Right lobe of liver (tissue), 6 donors: ENCODE results near the gene SLC6A3. TPM values are rescaled to one million over a fixed set of nuclear protein-coding genes. Genes with fewer than 3 reads are reported as not detected.
A peak's percentile ranks its signal among the peaks of the same experiment; 100 is the strongest.

Experiments
- ATAC-seq, 4 donors: fragments of 200-7000 bp; cut with Tn5 transposase; one replicate each; pipeline ENCODE4 v1.9.1; 2020; ENCODE audit warnings: mild to moderate bottlenecking in 4 of 4, moderate library complexity in 4 of 4
- DNase-seq, 3 donors: peaks; one replicate each; pipeline ENCODE4 v3.0.0-alpha.2; 2020
- H3K27ac ChIP-seq, 3 donors: fragments of 200-600 bp; one replicate each; pipeline ENCODE4 v1.8.0; 2022
- H3K27me3 ChIP-seq, 2 donors: fragments of 200-600 bp; one replicate each; pipeline ENCODE4 v1.8.0; 2022
- H3K36me3 ChIP-seq, 4 donors: fragments of 200-600 bp; sonication (generic) in 1 of 4; one replicate each; pipeline versions ENCODE4 v1.5.1 to v1.8.0; 2017 to 2022; ENCODE audit warnings: control low read depth in 1 of 4
- H3K4me1 ChIP-seq, 4 donors: fragments of 200-600 bp; sonication (generic) in 1 of 4; one replicate each; pipeline versions ENCODE4 v1.5.1 to v1.8.0; 2017 to 2022; ENCODE audit warnings: control low read depth in 1 of 4
- H3K4me3 ChIP-seq, 3 donors: fragments of 200-600 bp; one replicate each; pipeline ENCODE4 v1.8.0; 2022
- H3K9me3 ChIP-seq, 4 donors: fragments of 200-600 bp; sonication (generic) in 1 of 4; one replicate each; pipeline versions ENCODE4 v1.5.1 to v1.8.0; 2017 to 2022; ENCODE audit warnings: control low read depth in 1 of 4
- CTCF ChIP-seq, 4 donors: fragments of 200-600 bp in 3 of 4; fragments of 450-650 bp in 1 of 4; IDR thresholded peaks; one replicate each; pipeline versions ENCODE4 v1.5.1 to v1.8.0; 2016 to 2022; ENCODE audit warnings: antibody characterized with exemption in 4 of 4, mild to moderate bottlenecking in 2 of 4
- POLR2A ChIP-seq: fragments of 450-650 bp; IDR thresholded peaks from one replicate; pipeline ENCODE4 v1.6.1; 2017; ENCODE audit warnings: antibody characterized with exemption, mild to moderate bottlenecking
- WGBS: methylation state at CpG from one replicate; pipeline ENCODE4 v1.1.6; 2018; ENCODE audit warnings: low coverage, low lambda C conversion rate; ENCODE audit not compliant: insufficient coverage; ENCODE audit errors: missing lambda C conversion rate; 5-methylcytosine and 5-hydroxymethylcytosine counted together
- intact Hi-C, 2 donors: fragments of 100-400 bp; cut with DNase I; formaldehyde crosslinking; loops; one replicate each; pipeline versions ENCODE4 v1.11.2 to v1.14.1; 2022
- total RNA-seq, 6 experiments: library from RNA; depleted of rRNA in 2 of 6; stranded (reverse); fragments of >200 nt in 2 of 6; fragmentation: NEBNext Ultra II Directional in 3 of 6; extraction: Animal tissue kit (Norgen Biotek cat#: 25700) in 3 of 6; gene quantifications; one replicate each; pipeline versions ENCODE4 v1.1.0 to v1.2.4, GENCODE V29; 2016 to 2023
- donor health status: DM: no; HTN: yes; CAD: no.
- donor health status: DM: no; HTN: no; CAD: no.
- donor health status: DM: no; HTN: no; CAD: no.
- donor health status: DM: no; HTN: yes; CAD: no.
- donor health status: DM: no; HTN: yes; CAD: no.

The SLC6A3 gene
- total RNA-seq, 6 experiments from 2014 or later: not detected

- H3K4me3 ChIP-seq: no peak overlapping the region
- ATAC-seq (no peak), DNase-seq (no peak)
- no peaks in the 10 kb centered on the region for H3K9me3 ChIP-seq
- 37% methylated on average over 6 of the region's 12 CpGs for WGBS
- peaks cover 0 to 7% (median 0%) of the 10 kb centered on the region in 4 donors for H3K4me1 ChIP-seq
- H3K27ac ChIP-seq: no peak overlapping the region
- no peaks in the 10 kb centered on the region for H3K27me3 ChIP-seq
- TF ChIP-seq POLR2A (no peak), CTCF (IDR thresholded peaks at IDR 0.05) (peak in 1 of 4 donors; percentile 21)
- intact Hi-C loops: no loop called here
- H3K36me3 ChIP-seq: no peaks in the 10 kb centered on the region
Measured at GRCh38 chr5:1349246-1349645, 96.0 kb downstream of the SLC6A3 start.

GRCh38 chr5:1348986-1349245 lies 96.3 kb downstream of the SLC6A3 start:
- no peak overlapping the region for H3K27ac ChIP-seq
- intact Hi-C loops: no loop called here
- DNase-seq (no peak), ATAC-seq (no peak)
- no peak for TF ChIP-seq POLR2A
- no peak for TF ChIP-seq CTCF (IDR thresholded peaks at IDR 0.05)
- H3K4me1 ChIP-seq: peaks cover 0 to 10% (median 0%) of the 10 kb centered on the region in 4 donors
- 50% methylated on average over 1 of the region's 1 CpG for WGBS
- H3K9me3 ChIP-seq: no peaks in the 10 kb centered on the region
- no peak overlapping the region for H3K4me3 ChIP-seq
- no peaks in the 10 kb centered on the region for H3K27me3 ChIP-seq
- no peaks in the 10 kb centered on the region for H3K36me3 ChIP-seq

- intact Hi-C loops: no loop called here
- TF ChIP-seq POLR2A (no peak), CTCF (IDR thresholded peaks at IDR 0.05) (no peak)
- Histone ChIP-seq H3K4me1 (peaks cover 0 to 19% (median 2%) of the 10 kb centered on the region in 4 donors), H3K9me3 (no peaks in the 10 kb centered on the region), H3K27ac (no peak overlapping the region), H3K4me3 (no peak overlapping the region), H3K36me3 (peaks cover 0 to 5% (median 2%) of the 10 kb centered on the region in 4 donors), H3K27me3 (no peaks in the 10 kb centered on the region)
- DNase-seq (no peak), ATAC-seq (no peak)
- 50% methylated on average over 6 of the region's 10 CpGs for WGBS
Measured at GRCh38 chr5:1347571-1347970, 97.7 kb downstream of the SLC6A3 start.

GRCh38 chr5:1346627-1347440 lies 98.4 kb downstream of the SLC6A3 start:
- H3K9me3 ChIP-seq: no peaks in the 10 kb centered on the region
- no peak overlapping the region for H3K4me3 ChIP-seq
- 87% methylated on average over 9 of the region's 21 CpGs for WGBS
- DNase-seq (no peak), ATAC-seq (no peak)
- H3K36me3 ChIP-seq: peaks cover 0 to 9% (median 3%) of the 10 kb centered on the region in 4 donors
- H3K4me1 ChIP-seq: peaks cover 0 to 19% (median 2%) of the 10 kb centered on the region in 4 donors
- TF ChIP-seq POLR2A (no peak), CTCF (IDR thresholded peaks at IDR 0.05) (no peak)
- no peaks in the 10 kb centered on the region for H3K27me3 ChIP-seq
- no peak overlapping the region for H3K27ac ChIP-seq
- intact Hi-C loops: no loop called here
